PC-9 (cell line): ENCODE results near the gene IL16.

ENCODE experiments used
- EZH2 ChIP-seq: fragments of 200-600 bp; sonication (generic); IDR thresholded peaks from 2 replicates; pipeline ENCODE4 v1.8.0; 2017; ENCODE audit warnings: antibody characterized with exemption, low read depth
- TF ChIP-seq, protein P1 (sequence below): fragments of 200-600 bp; sonication (generic); conservative IDR thresholded peaks from 2 replicates; pipeline ENCODE4 v1.6.1; 2017; ENCODE audit warnings: mixed run types, antibody characterized with exemption, mild to moderate bottlenecking, moderate library complexity

DNA sequence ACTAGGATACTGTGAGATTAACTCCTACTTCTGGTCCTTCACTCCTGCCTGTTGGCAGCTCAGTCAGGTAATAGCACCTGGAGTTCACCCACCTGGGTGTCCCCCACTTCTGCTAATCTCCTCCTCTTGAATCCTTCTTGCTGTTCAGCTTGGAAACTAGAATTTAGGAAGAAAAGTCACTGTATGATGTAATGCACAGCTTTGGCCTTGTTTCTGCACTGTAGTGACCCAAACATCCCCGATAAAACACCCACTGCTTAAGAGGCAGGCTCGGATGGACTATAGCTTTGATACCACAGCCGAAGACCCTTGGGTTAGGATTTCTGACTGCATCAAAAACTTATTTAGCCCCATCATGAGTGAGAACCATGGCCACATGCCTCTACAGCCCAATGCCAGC, 102.5 kb downstream of the IL16 start:
- TF ChIP-seq EZH2 = no peak
- TF ChIP-seq, protein P1, sequence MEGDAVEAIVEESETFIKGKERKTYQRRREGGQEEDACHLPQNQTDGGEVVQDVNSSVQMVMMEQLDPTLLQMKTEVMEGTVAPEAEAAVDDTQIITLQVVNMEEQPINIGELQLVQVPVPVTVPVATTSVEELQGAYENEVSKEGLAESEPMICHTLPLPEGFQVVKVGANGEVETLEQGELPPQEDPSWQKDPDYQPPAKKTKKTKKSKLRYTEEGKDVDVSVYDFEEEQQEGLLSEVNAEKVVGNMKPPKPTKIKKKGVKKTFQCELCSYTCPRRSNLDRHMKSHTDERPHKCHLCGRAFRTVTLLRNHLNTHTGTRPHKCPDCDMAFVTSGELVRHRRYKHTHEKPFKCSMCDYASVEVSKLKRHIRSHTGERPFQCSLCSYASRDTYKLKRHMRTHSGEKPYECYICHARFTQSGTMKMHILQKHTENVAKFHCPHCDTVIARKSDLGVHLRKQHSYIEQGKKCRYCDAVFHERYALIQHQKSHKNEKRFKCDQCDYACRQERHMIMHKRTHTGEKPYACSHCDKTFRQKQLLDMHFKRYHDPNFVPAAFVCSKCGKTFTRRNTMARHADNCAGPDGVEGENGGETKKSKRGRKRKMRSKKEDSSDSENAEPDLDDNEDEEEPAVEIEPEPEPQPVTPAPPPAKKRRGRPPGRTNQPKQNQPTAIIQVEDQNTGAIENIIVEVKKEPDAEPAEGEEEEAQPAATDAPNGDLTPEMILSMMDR = no peak
